Effector memory CD4-positive, alpha-beta T cell (primary cell): Measurements from ENCODE around the gene DYSF.

Experiments used
- DNase-seq, 3 donors: peaks; one replicate each; pipeline ENCODE4 v3.0.0-alpha.2; 2020
- H3K27ac ChIP-seq: 2 replicates; pipeline ENCODE4 v1.7.0; 2013; ENCODE audit warnings: mild to moderate bottlenecking, low read length, moderate library complexity; ENCODE audit not compliant: insufficient read depth, poor library complexity, severe bottlenecking
- H3K27me3 ChIP-seq: replicated peaks from 2 replicates; pipeline ENCODE4 v1.7.0; 2013; ENCODE audit warnings: mild to moderate bottlenecking, low read length; ENCODE audit not compliant: insufficient read depth, control insufficient read depth, poor library complexity, severe bottlenecking
- H3K36me3 ChIP-seq: 2 replicates; pipeline ENCODE4 v1.7.0; 2013; ENCODE audit warnings: mild to moderate bottlenecking, low read length, moderate library complexity; ENCODE audit not compliant: control insufficient read depth, insufficient read depth
- H3K4me1 ChIP-seq: 2 replicates; pipeline ENCODE4 v1.7.0; 2013; ENCODE audit warnings: low read length, mild to moderate bottlenecking; ENCODE audit not compliant: control insufficient read depth, insufficient read depth, poor library complexity, severe bottlenecking
- H3K4me3 ChIP-seq: 2 replicates; pipeline ENCODE4 v1.7.0; 2013; ENCODE audit warnings: low read length, low read depth, mild to moderate bottlenecking; ENCODE audit not compliant: insufficient read depth, poor library complexity, severe bottlenecking
- H3K9me3 ChIP-seq: 2 replicates; pipeline ENCODE4 v1.7.0; 2013; ENCODE audit warnings: mild to moderate bottlenecking, low read length, moderate library complexity; ENCODE audit not compliant: control insufficient read depth

The DYSF gene

DNA sequence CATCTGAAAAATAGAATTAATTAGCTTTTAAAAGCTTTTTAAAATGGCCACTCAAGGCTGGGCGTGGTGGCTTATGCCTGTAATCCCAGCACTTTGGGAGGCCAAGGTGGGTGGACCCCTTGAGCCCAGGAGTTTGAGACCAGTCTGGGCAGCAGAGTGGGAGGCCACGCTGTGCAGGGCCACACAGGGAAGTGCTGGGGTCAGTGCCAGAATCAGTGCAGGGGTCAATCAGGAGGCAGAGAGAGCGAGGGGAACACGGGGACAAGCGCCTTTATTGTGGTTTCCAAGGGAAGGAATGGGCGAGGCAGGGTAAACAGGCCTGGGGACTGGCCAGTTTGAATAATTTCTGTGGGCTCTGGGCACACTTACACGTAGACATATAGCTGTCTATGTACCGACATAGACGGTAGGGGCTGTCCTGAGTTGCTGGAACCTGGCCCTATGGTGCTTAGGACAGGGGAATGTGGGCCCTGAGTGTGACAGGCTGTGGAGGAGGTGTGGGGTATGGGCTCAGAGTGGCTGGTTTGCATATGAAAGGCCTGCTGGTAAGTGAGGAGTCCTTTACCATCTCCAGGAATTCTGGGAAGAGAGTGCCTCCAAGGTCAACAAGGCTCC is 42.9 kb downstream of the DYSF start:
- no peaks in the 10 kb centered on the region for H3K9me3 ChIP-seq
- H3K27ac ChIP-seq: no peak overlapping the region
- H3K36me3 ChIP-seq: no peaks in the 10 kb centered on the region
- H3K4me3 ChIP-seq: no peak overlapping the region
- no peak for DNase-seq
- H3K4me1 ChIP-seq: no peaks in the 10 kb centered on the region
- H3K27me3 ChIP-seq: no peaks in the 10 kb centered on the region

DNA sequence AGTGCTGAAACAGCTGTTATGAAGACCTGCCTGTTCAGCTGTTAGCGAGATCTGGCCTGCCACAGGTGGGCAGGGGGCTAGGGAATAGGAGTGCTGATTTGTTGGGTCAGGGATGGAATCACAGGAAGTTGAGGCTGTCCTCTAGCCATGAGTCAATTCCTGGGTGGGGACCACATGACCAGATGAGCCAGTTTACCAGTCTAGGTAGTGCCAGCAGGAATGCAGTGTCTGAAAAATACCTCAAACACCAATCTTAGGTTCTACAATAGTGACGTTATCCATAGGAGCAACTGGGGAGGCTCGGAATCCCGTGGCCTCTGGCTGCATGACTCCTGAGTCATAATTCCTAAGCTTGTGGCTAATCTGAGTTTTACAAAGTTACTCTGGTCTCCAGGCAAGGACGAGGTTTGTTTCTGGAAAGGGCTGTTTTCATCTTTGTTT is 44.9 kb downstream of the DYSF start:
- no peaks in the 10 kb centered on the region for H3K9me3 ChIP-seq
- H3K27ac ChIP-seq: no peak overlapping the region
- no peaks in the 10 kb centered on the region for H3K27me3 ChIP-seq
- no peaks in the 10 kb centered on the region for H3K4me1 ChIP-seq
- DNase-seq: no peak
- no peaks in the 10 kb centered on the region for H3K36me3 ChIP-seq
- H3K4me3 ChIP-seq: no peak overlapping the region

DNA sequence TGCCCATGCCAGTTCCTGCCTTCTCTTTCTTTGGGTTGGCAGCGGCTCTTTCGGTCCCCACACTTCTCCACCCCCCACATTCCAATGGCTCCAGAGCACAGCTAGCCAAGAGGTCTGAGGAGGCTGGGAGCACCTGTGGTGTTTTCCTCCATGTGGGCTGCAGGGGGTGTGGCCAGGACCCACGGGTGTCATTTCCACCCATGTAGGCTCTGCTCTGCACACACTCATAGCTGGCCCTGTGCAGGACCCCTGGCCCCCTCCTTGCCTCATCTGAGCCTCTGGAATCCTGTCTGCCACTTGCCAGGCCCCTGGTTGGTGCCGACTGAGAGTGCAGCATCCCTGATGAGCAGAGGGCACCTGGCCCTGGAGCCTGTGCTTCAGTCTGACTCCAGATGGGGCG is 46.3 kb downstream of the DYSF start:
- Histone ChIP-seq H3K36me3 (no peaks in the 10 kb centered on the region), H3K9me3 (no peaks in the 10 kb centered on the region), H3K4me1 (no peaks in the 10 kb centered on the region), H3K27me3 (no peaks in the 10 kb centered on the region), H3K4me3 (no peak overlapping the region), H3K27ac (no peak overlapping the region)
- DNase-seq: no peak

DNA sequence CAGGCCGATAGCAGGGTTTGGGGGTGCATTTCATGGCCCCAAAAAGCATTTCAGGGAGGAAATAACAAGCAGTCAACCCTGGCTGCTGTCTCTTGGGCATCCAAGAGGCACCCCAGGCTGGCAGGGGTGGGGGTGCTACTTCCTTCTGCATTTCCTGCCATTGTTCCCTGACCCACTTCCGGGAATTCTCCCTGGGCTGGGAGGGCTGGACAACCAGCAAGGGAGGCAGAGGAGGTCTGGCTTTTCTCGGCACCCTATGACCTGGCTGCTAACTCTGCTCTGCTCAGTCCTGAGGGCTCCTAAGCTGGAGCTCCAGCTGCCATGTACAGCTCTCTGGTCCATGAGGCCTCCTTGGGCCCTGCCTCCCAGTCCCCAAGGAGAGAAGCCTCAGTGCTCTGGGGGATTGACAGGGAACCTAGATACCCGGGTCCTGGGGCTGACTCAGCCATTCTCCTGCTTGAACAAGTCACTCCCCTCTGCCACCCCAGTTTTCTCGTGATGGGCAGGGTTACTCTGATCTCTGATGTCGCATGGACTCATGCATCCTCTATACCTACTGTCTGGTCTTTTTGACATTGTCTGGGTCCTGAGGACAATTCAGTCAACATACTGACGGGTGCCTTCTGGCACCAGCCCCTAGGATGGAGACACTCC is 47.2 kb downstream of the DYSF start:
- H3K4me3 ChIP-seq: no peak overlapping the region
- H3K27ac ChIP-seq: no peak overlapping the region
- H3K9me3 ChIP-seq: no peaks in the 10 kb centered on the region
- H3K36me3 ChIP-seq: no peaks in the 10 kb centered on the region
- H3K27me3 ChIP-seq: no peaks in the 10 kb centered on the region
- no peak for DNase-seq
- H3K4me1 ChIP-seq: no peaks in the 10 kb centered on the region

DNA sequence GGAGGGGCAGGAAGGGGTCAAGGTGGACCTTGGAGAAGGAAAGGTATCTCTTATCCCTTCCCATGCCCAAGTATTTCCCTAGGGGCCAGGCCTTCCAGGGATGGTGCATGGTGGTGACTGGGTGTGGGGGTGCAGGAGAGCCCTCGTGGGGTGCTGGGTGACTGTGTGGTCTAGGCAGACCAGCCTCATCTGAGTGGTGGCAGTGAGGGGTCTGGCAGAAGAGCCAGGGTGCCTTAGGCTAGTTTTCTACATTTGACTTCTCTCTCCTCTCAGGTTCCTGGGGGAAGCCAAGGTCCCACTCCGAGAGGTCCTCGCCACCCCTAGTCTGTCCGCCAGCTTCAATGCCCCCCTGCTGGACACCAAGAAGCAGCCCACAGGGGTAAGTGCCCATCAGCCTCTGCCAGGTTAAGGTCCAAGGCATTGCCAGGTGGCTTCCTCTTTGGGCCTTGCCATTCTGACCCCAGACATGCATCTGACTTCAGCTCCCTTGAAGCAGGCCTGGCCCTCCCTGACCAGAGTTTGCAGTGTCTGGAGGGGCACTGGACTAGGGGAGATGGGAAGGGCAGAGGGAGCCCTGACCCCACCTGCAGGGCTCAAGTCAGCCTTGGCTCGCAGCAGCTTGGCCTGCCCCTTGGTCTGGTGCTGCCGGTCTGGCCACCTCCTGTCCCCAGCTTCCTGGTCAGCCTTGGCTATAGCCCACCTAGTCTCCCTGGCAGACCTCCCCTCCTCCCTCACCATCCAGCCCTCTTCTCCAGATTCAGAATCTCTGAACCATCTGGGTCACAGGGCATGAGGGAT is 49.8 kb downstream of the DYSF start:
- H3K27ac ChIP-seq: no peak overlapping the region
- no peak overlapping the region for H3K4me3 ChIP-seq
- no peaks in the 10 kb centered on the region for H3K27me3 ChIP-seq
- DNase-seq: no peak
- no peaks in the 10 kb centered on the region for H3K9me3 ChIP-seq
- no peaks in the 10 kb centered on the region for H3K36me3 ChIP-seq
- H3K4me1 ChIP-seq: no peaks in the 10 kb centered on the region

DNA sequence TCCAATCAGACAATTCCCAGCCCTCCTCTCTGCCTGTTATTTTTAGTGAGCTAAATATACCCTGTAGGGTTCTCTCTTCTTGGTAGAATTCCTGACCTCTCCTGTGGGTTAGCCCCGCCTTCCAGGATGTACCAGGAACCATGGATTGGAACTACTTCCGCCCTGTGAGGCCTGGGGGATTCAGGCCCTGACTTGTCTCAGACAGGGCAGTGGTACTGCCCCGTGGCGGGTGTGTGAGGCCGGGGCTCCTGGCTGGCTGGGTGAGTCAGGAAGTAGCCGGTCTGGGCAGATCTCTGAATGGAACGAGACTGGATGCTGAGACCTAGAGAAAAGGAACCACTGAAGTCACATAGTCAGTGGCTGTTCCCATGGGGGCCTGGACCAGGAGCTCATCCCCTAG is 50.5 kb downstream of the DYSF start:
- no peak for DNase-seq
- Histone ChIP-seq H3K4me3 (no peak overlapping the region), H3K27ac (no peak overlapping the region), H3K9me3 (no peaks in the 10 kb centered on the region), H3K4me1 (no peaks in the 10 kb centered on the region), H3K36me3 (no peaks in the 10 kb centered on the region), H3K27me3 (no peaks in the 10 kb centered on the region)

DNA sequence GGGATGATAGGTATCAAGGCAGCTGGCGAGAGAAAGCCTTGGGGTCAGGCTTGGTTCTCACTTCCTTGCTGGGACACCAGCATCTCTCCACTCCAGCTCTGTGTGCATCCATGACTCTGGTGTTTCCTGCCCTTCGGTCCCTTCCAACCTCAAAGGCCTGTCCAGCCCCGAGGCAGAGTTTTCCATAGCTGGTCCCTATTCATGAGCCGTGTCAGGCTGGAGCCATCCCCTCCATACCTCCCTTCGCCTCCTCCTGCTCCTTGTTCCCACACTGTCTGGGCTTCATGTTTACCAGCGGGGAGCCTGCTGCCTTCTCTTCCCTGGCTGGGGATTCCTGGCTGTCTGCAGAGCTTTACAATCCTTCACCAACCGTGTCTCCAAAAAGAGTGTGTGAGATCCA is 51.2 kb downstream of the DYSF start:
- Histone ChIP-seq H3K9me3 (no peaks in the 10 kb centered on the region), H3K27me3 (no peaks in the 10 kb centered on the region), H3K4me3 (no peak overlapping the region), H3K4me1 (no peaks in the 10 kb centered on the region), H3K27ac (no peak overlapping the region), H3K36me3 (no peaks in the 10 kb centered on the region)
- DNase-seq: no peak

DNA sequence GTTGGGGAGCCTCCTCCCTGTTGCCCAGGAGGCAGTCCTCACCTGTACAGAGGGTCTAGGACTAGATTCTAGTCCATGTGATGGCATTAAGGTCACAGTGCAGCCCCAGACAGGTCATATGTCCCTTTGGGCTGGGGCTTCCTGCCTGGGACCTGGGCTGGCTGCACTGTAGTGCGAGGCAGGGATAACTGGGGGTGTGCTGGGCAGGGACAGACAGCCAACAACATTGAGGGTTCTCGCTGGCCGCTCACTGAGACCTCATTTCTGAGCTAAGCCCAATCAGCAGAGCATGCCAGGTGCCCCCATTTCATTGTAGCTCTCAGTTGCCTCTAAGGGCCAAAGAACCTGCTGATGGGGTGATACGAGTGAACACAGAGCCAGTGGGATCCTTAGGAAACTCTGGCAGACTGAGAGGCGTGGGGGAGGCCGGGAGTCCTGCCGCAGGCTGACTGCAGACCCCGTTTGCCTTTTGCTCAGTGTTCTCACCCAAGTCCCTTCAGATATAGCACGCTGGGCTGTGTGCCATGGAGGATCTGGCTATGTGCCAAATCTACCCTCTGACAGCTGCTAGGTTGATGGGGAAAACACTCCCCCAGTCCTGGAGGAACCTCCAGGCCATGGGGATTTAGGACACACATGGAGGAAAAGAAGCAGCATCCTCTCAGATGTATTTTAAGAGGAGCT is 51.9 kb downstream of the DYSF start:
- Histone ChIP-seq H3K4me3 (no peak overlapping the region), H3K36me3 (no peaks in the 10 kb centered on the region), H3K27me3 (no peaks in the 10 kb centered on the region), H3K4me1 (no peaks in the 10 kb centered on the region), H3K9me3 (no peaks in the 10 kb centered on the region), H3K27ac (no peak overlapping the region)
- no peak for DNase-seq

DNA sequence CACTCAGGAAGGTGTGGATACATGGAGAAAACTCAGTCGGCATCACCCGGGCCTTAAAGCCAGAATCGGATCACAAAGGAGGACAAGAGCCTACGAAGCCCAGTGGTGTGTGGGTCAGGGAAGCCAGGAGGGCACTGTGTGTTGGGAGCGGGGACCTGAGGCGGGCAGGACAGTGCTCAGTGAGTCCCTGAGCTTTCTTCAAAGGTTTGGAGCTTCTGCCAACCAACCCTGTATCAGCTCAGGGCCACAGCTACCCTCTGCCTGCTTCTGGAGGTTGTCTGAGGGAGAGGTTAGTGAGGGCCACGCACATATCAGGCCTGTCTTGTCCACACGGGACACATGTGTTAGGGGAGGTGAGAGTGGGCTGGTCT is 52.4 kb downstream of the DYSF start:
- Histone ChIP-seq H3K4me1 (no peaks in the 10 kb centered on the region), H3K4me3 (no peak overlapping the region), H3K9me3 (no peaks in the 10 kb centered on the region), H3K27ac (no peak overlapping the region), H3K36me3 (no peaks in the 10 kb centered on the region), H3K27me3 (no peaks in the 10 kb centered on the region)
- no peak for DNase-seq
